ENCODE measurements around the gene AHCYL1. TPM values are rescaled to one million over a fixed set of nuclear protein-coding genes. Genes with fewer than 3 reads are reported as not detected.

AHCYL1 gene
- total RNA-seq = 10 to 100 TPM; 79.1 to 82.6 TPM

GRCh38 chr1:109984456-109985246 lies at the start of gene AHCYL1:
Gene AHCYL1, plus strand, starts transcription at chr1:109984765. Its CDS starts 288 bp downstream, at chr1:109985053.
- ATAC-seq (peak; percentile 99), DNase-seq (peak; percentile 100)
- Mint-ChIP-seq H3K4me1 (peaks cover 31% of the 10 kb centered on the region), H3K27ac (peak within 1 kb of the TSS; percentile 95), H3K9me3 (ENCODE audit: low read depth) (no peaks in the 10 kb centered on the region), H3K4me3 (peak within 1 kb of the TSS; percentile 92), H3K27me3 (no peaks in the 10 kb centered on the region), H3K36me3 (ENCODE audit: low read depth) (peaks cover 12% of the 10 kb centered on the region)
- intact Hi-C loops (cut with DNase I, micrococcal nuclease) = loop anchor here (1.0 to 10.0 kb wide), 17 partner anchors 27 to 560 kb away; partner anchors contain the start of genes GNAI3 (in 2 of the 2), STRIP1 (in 2 of the 2), ATXN7L2 (in 1 of the 2) and CYB561D1 (in 1 of the 2)
- ChIA-PET CTCF (interaction anchor here (0.6 to 15.3 kb wide), 84 partner anchors 9 to 1240 kb away, joined by 3 to 499 read pairs (median 4); partner anchors contain the start of genes AMIGO1, GNAI3, GSTM1 and GSTM4), POLR2A (interaction anchor here (0.6 to 2.8 kb wide), 10 partner anchors 9 to 436 kb away, joined by 3 to 22 read pairs (median 4); partner anchors contain the start of genes CSF1, GNAI3 and STRIP1)

- POLR2A ChIA-PET = no interaction called here
- H3K4me1 Mint-ChIP-seq = peaks cover 2% of the 10 kb centered on the region
- no peak for ATAC-seq
Observed at GRCh38 chr1:109935451-109935900, 49.1 kb upstream of the AHCYL1 start.

GRCh38 chr1:109937738-109938137 lies 46.8 kb upstream of the AHCYL1 start:
- peaks cover 14% of the 10 kb centered on the region for H3K9me3 Mint-ChIP-seq (ENCODE audit: low read depth)
- H3K36me3 Mint-ChIP-seq (ENCODE audit: low read depth) = peaks cover 3% of the 10 kb centered on the region
- ATAC-seq (no peak), DNase-seq (no peak)
- H3K27ac Mint-ChIP-seq = no peak overlapping the region
- intact Hi-C loops (cut with DNase I, micrococcal nuclease) = no loop called here
- ChIA-PET POLR2A (no interaction called here), CTCF (no interaction called here)
- H3K27me3 Mint-ChIP-seq = peaks cover 4% of the 10 kb centered on the region
- peaks cover 2% of the 10 kb centered on the region for H3K4me1 Mint-ChIP-seq
- no peak overlapping the region for H3K4me3 Mint-ChIP-seq

More at GRCh38 chr1:109935451-109935900, 49.1 kb upstream of the AHCYL1 start:
- Mint-ChIP-seq H3K9me3 (ENCODE audit: low read depth) (peaks cover 14% of the 10 kb centered on the region), H3K4me3 (no peak overlapping the region), H3K27me3 (peaks cover 4% of the 10 kb centered on the region), H3K27ac (no peak overlapping the region), H3K36me3 (ENCODE audit: low read depth) (peaks cover 3% of the 10 kb centered on the region)
- CTCF ChIA-PET = interaction anchor here (1.4 kb wide), 1 partner anchor 102 kb away, joined by 3 read pairs; no protein-coding TSS in a partner anchor
- no peak for DNase-seq
- intact Hi-C loops (cut with DNase I, micrococcal nuclease) = no loop called here

- Mint-ChIP-seq H3K27ac (no peak overlapping the region), H3K4me3 (no peak overlapping the region), H3K27me3 (peaks cover 4% of the 10 kb centered on the region), H3K36me3 (ENCODE audit: low read depth) (peaks cover 3% of the 10 kb centered on the region), H3K4me1 (peaks cover 2% of the 10 kb centered on the region), H3K9me3 (ENCODE audit: low read depth) (peaks cover 14% of the 10 kb centered on the region)
- ATAC-seq (no peak), DNase-seq (no peak)
- POLR2A ChIA-PET = no interaction called here
- CTCF ChIA-PET = interaction anchor here (1.1 to 1.3 kb wide), 2 partner anchors 86 to 162 kb away, joined by 3 to 4 read pairs; no protein-coding TSS in a partner anchor
- intact Hi-C loops (cut with DNase I, micrococcal nuclease) = no loop called here
Observed at GRCh38 chr1:109938556-109938955, 46.0 kb upstream of the AHCYL1 start.

DNA sequence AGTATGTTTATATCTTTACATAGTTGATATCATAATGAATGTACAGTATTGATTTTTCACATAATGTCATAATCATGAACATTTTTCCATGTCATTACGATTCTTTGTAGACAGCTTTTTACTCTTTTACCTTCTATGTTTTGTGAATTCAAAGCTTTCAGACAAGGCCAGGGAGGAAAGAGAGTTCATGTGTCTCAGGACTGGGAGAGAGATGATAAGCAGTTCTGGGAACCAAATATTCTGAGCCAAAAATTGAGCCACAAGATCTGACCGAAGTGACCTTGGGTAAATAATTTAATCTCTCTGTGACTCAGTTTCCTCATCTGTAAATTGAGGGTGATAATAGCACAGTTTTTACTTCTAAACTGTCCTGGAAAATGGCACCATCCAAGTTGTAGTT lies 42.1 kb upstream of the AHCYL1 start:
- ATAC-seq (no peak), DNase-seq (no peak)
- intact Hi-C loops (cut with DNase I, micrococcal nuclease) = no loop called here
- POLR2A ChIA-PET = no interaction called here
- no peaks in the 10 kb centered on the region for H3K36me3 Mint-ChIP-seq (ENCODE audit: low read depth)
- H3K27me3 Mint-ChIP-seq = peaks cover 6% of the 10 kb centered on the region
- H3K27ac Mint-ChIP-seq = no peak overlapping the region
- peaks cover 9% of the 10 kb centered on the region for H3K9me3 Mint-ChIP-seq (ENCODE audit: low read depth)
- H3K4me1 Mint-ChIP-seq = peaks cover 4% of the 10 kb centered on the region
- CTCF ChIA-PET = interaction anchor here (1.5 kb wide), 1 partner anchor 41 kb away, joined by 4 read pairs; no protein-coding TSS in a partner anchor
- no peak overlapping the region for H3K4me3 Mint-ChIP-seq

DNA sequence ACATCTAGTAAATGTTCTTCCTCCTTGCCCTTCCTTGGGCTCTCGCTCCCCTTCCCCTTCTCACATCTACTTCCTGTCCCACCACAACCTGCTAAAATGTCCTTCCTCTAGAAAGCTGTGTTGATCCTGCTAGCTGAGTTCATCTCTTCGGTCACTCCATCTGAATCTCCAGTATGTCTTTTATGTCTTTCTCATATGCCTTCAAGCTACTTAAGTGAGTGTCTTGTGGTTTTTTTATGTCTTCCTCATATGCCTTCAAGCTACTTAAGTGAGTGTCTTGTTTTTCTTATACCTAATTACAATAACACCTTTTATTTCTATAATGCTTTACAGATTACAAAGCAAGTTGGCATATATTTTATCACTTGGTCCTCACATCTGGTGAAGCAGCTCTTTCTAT lies 40.0 kb upstream of the AHCYL1 start:
- Mint-ChIP-seq H3K27me3 (peaks cover 4% of the 10 kb centered on the region), H3K4me3 (no peak overlapping the region), H3K36me3 (ENCODE audit: low read depth) (no peaks in the 10 kb centered on the region), H3K9me3 (ENCODE audit: low read depth) (peaks cover 1% of the 10 kb centered on the region), H3K27ac (peak overlapping the region; percentile 39), H3K4me1 (peaks cover 9% of the 10 kb centered on the region)
- POLR2A ChIA-PET = no interaction called here
- CTCF ChIA-PET = interaction anchor here (0.6 to 1.9 kb wide), 5 partner anchors 15 to 161 kb away, joined by 3 to 11 read pairs (median 4); partner anchors contain the start of gene AHCYL1
- peak; percentile 30 for ATAC-seq
- DNase-seq = no peak
- intact Hi-C loops (cut with DNase I, micrococcal nuclease) = no loop called here

- Mint-ChIP-seq H3K9me3 (ENCODE audit: low read depth) (peaks cover 1% of the 10 kb centered on the region), H3K27me3 (peaks cover 4% of the 10 kb centered on the region), H3K36me3 (ENCODE audit: low read depth) (no peaks in the 10 kb centered on the region), H3K4me1 (peaks cover 9% of the 10 kb centered on the region), H3K4me3 (no peak overlapping the region), H3K27ac (no peak overlapping the region)
- DNase-seq (no peak), ATAC-seq (no peak)
- ChIA-PET CTCF (interaction anchor here (0.7 to 2.6 kb wide), 2 partner anchors 13 to 38 kb away, joined by 3 to 8 read pairs; partner anchors contain the start of gene AHCYL1), POLR2A (no interaction called here)
- intact Hi-C loops (cut with DNase I, micrococcal nuclease) = no loop called here
Observed at GRCh38 chr1:109946511-109946910, 38.1 kb upstream of the AHCYL1 start.

GRCh38 chr1:109947582-109948284 lies 36.8 kb upstream of the AHCYL1 start:
- Mint-ChIP-seq H3K27ac (no peak overlapping the region), H3K4me3 (no peak overlapping the region), H3K27me3 (peaks cover 4% of the 10 kb centered on the region), H3K9me3 (ENCODE audit: low read depth) (peaks cover 1% of the 10 kb centered on the region), H3K36me3 (ENCODE audit: low read depth) (no peaks in the 10 kb centered on the region), H3K4me1 (peaks cover 9% of the 10 kb centered on the region)
- CTCF ChIA-PET = interaction anchor here (0.7 to 2.6 kb wide), 2 partner anchors 37 to 307 kb away, joined by 4 to 8 read pairs; partner anchors contain the start of gene AHCYL1
- no peak for ATAC-seq
- intact Hi-C loops (cut with DNase I, micrococcal nuclease) = no loop called here
- no peak for DNase-seq
- POLR2A ChIA-PET = no interaction called here

DNA sequence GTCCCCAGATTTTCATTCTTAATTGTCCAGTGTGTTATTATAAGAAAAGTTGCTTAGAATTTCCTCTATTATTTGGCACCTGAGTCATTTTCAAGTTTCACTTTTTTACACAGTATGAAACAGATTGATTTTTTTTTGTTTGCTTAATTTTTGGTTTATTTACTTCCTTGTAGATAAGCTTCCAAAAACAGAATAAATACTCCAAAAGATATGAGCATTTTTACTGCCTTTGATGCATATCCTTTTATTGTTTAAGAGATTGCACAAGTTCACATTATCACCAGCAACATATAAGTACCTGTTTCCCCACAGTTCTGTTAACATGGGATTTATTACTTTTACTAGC lies 36.3 kb upstream of the AHCYL1 start:
- no peak for ATAC-seq

GRCh38 chr1:109950038-109950437 lies 34.5 kb upstream of the AHCYL1 start:
- H3K36me3 Mint-ChIP-seq (ENCODE audit: low read depth) = no peaks in the 10 kb centered on the region
- H3K27me3 Mint-ChIP-seq = peaks cover 2% of the 10 kb centered on the region
- intact Hi-C loops (cut with DNase I, micrococcal nuclease) = no loop called here
- peaks cover 4% of the 10 kb centered on the region for H3K4me1 Mint-ChIP-seq
- POLR2A ChIA-PET = no interaction called here
- ATAC-seq (no peak), DNase-seq (no peak)
- no peak overlapping the region for H3K27ac Mint-ChIP-seq
- no peak overlapping the region for H3K4me3 Mint-ChIP-seq
- CTCF ChIA-PET = no interaction called here
- H3K9me3 Mint-ChIP-seq (ENCODE audit: low read depth) = peaks cover 1% of the 10 kb centered on the region

More for the DNA sequence above, 36.3 kb upstream of the AHCYL1 start:
- POLR2A ChIA-PET = no interaction called here
- Mint-ChIP-seq H3K4me1 (peaks cover 9% of the 10 kb centered on the region), H3K36me3 (ENCODE audit: low read depth) (no peaks in the 10 kb centered on the region), H3K27me3 (peaks cover 4% of the 10 kb centered on the region), H3K27ac (no peak overlapping the region), H3K4me3 (no peak overlapping the region), H3K9me3 (ENCODE audit: low read depth) (peaks cover 1% of the 10 kb centered on the region)
- intact Hi-C loops (cut with DNase I, micrococcal nuclease) = no loop called here
- no peak for DNase-seq
- CTCF ChIA-PET = interaction anchor here (0.7 to 2.6 kb wide), 3 partner anchors 36 to 308 kb away, joined by 4 to 8 read pairs (median 4); partner anchors contain the start of gene AHCYL1

DNA sequence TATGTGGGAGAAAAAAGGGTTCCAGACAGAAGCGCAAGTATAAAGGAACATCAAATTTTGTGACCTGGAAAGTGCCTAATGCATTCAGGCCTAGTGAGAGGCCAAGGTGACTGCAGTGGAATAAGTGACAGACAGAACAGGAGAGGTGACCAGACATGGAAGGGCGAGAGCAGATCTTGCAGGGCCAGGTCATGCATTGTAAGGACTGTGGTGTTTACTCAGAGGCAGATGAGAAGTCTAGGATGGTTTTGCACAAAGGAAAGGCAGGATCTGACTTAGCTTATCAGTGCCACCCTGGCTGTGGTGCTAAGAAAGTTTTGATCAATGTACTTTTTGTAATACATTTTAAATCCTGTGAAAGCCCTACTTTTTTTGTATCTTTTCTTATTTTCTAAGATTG lies 34.1 kb upstream of the AHCYL1 start:
- POLR2A ChIA-PET = no interaction called here
- H3K9me3 Mint-ChIP-seq (ENCODE audit: low read depth) = no peaks in the 10 kb centered on the region
- intact Hi-C loops (cut with DNase I, micrococcal nuclease) = no loop called here
- DNase-seq (no peak), ATAC-seq (no peak)
- H3K27me3 Mint-ChIP-seq = peaks cover 2% of the 10 kb centered on the region
- peaks cover 4% of the 10 kb centered on the region for H3K4me1 Mint-ChIP-seq
- no peak overlapping the region for H3K4me3 Mint-ChIP-seq
- CTCF ChIA-PET = no interaction called here
- no peak overlapping the region for H3K27ac Mint-ChIP-seq
- H3K36me3 Mint-ChIP-seq (ENCODE audit: low read depth) = no peaks in the 10 kb centered on the region
